Spleen (tissue), 7 donors: ENCODE results near the gene PCARE.

Experiments used
- POLR2A ChIP-seq, 3 donors: fragments of 450-650 bp; IDR thresholded peaks; one replicate each; pipeline ENCODE4 v1.5.1; 2017; ENCODE audit warnings: antibody characterized with exemption in 3 of 3, mild to moderate bottlenecking in 1 of 3
- TF ChIP-seq, protein P1 (sequence below), 11 experiments: fragments of 200-600 bp in 7 of 11; fragments of 450-650 bp in 4 of 11; sonication (generic) in 4 of 11; IDR thresholded peaks in 8 of 11; conservative IDR thresholded peaks in 3 of 11; 1 replicate in 7 of 11; 2 replicates in 4 of 11; pipeline versions ENCODE4 v1.4.0 to v1.8.0; 2016 to 2021; ENCODE audit warnings: antibody characterized with exemption in 11 of 11, inconsistent platforms in 4 of 11, mild to moderate bottlenecking in 1 of 11
- donor health status: DM: no; HTN: no; CAD: no; lungs with moderate emphysema.
- donor health status: DM: no; HTN: no; CAD: no.
- donor health status: DM: no; HTN: no; CAD: no.

DNA sequence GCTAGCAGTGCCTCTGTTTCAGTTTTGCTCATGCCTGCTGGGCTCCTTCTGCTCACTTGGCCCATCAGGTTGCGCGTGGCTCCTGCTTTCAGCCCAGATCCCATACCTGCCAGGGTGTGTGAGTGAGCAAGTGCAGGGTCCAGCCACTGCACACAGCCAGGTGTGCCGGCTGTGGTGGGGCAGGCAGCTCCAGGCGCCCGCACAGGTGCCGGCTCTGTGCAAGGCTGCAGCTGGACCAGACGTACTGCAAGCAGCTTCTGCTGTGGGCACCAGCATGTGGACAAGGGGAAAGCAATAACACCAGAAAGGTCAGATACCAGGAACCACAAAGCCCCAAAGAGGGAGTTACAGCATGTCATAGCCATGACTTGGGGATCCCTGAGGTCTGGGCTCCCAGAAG, 5.6 kb upstream of the PCARE start:
- TF ChIP-seq, protein P1, sequence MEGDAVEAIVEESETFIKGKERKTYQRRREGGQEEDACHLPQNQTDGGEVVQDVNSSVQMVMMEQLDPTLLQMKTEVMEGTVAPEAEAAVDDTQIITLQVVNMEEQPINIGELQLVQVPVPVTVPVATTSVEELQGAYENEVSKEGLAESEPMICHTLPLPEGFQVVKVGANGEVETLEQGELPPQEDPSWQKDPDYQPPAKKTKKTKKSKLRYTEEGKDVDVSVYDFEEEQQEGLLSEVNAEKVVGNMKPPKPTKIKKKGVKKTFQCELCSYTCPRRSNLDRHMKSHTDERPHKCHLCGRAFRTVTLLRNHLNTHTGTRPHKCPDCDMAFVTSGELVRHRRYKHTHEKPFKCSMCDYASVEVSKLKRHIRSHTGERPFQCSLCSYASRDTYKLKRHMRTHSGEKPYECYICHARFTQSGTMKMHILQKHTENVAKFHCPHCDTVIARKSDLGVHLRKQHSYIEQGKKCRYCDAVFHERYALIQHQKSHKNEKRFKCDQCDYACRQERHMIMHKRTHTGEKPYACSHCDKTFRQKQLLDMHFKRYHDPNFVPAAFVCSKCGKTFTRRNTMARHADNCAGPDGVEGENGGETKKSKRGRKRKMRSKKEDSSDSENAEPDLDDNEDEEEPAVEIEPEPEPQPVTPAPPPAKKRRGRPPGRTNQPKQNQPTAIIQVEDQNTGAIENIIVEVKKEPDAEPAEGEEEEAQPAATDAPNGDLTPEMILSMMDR (IDR thresholded peaks at IDR 0.05 in 8 of 11, conservative IDR thresholded peaks at IDR 0.05 in 3 of 11) = no peak
- TF ChIP-seq POLR2A (IDR thresholded peaks at IDR 0.05) = no peak
